Psoas muscle (tissue), 8 donors: ENCODE results near the gene PDK1. TPM values are rescaled to one million over a fixed set of nuclear protein-coding genes. Genes with fewer than 3 reads are reported as not detected.
"Not testable (repeated sequence)": the region's sequence is repeated elsewhere in the genome, so short reads cannot be mapped to it uniquely, and the experiment has no call there.

Source experiments
- ATAC-seq, 4 donors: fragments of 200-7000 bp; cut with Tn5 transposase; one replicate each; pipeline ENCODE4 v1.9.1; 2020; ENCODE audit warnings: moderate library complexity in 3 of 4, mild to moderate bottlenecking in 2 of 4
- DNase-seq, 2 donors: peaks; one replicate each; pipeline ENCODE4 v3.0.0-alpha.2; 2020
- H3K27ac ChIP-seq: fragments of 200-600 bp; one replicate; pipeline ENCODE4 v1.8.0; 2022
- H3K27me3 ChIP-seq, 3 donors: fragments of 200-600 bp in 1 of 3; one replicate each; pipeline versions ENCODE4 v1.6.1 to v1.8.0; 2013 to 2022; ENCODE audit warnings: low read length in 2 of 3, mild to moderate bottlenecking in 2 of 3, moderate library complexity in 1 of 3; ENCODE audit not compliant: insufficient read depth in 3 of 3
- H3K36me3 ChIP-seq, 2 donors: fragments of 200-600 bp in 1 of 2; one replicate each; pipeline versions ENCODE4 v1.6.1 to v1.8.0; 2013 to 2022; ENCODE audit warnings: low read depth in 1 of 2, mild to moderate bottlenecking in 1 of 2, moderate library complexity in 1 of 2; ENCODE audit not compliant: insufficient read depth in 1 of 2
- H3K4me1 ChIP-seq: fragments of 200-600 bp; one replicate; pipeline ENCODE4 v1.8.0; 2022
- H3K4me3 ChIP-seq: fragments of 200-600 bp; one replicate; pipeline ENCODE4 v1.8.0; 2022; ENCODE audit warnings: mild to moderate bottlenecking
- H3K9me3 ChIP-seq: fragments of 200-600 bp; one replicate; pipeline ENCODE4 v1.8.0; 2022
- WGBS, 3 donors: extraction: QIAGEN DNeasy Blood & Tissue Kit; methylation state at CpG; one replicate each; pipeline versions ENCODE4 v1.1.6 to v1.1.7; 2013; 5-methylcytosine and 5-hydroxymethylcytosine counted together
- intact Hi-C, 2 donors: fragments of 100-400 bp; cut with DNase I; formaldehyde crosslinking; loops; one replicate each; pipeline versions ENCODE4 v1.11.0 to v1.14.2; 2022
- polyA plus RNA-seq, 3 donors: library from polyadenylated mRNA; stranded (reverse); fragments of 200-250 nt; gene quantifications; one replicate each; pipeline ENCODE4 v1.2.3, GENCODE V29; 2013
- total RNA-seq, 4 donors: library from RNA; stranded (reverse); fragmentation: NEBNext Ultra II Directional in 2 of 4; extraction: Animal tissue kit (Norgen Biotek cat#: 25700) in 2 of 4; gene quantifications; one replicate each; pipeline versions ENCODE4 v1.2.1 to v1.2.4, GENCODE V29; 2021 to 2023
- TF ChIP-seq, protein P1 (sequence below): fragments of 200-600 bp; IDR thresholded peaks from one replicate; pipeline ENCODE4 v1.8.0; 2022; ENCODE audit warnings: antibody characterized with exemption
- donor health status: healthy with polysubstance abuse.
- donor health status: DM: no; HTN: no; CAD: no; lungs with moderate emphysema.
- donor health status: Bipolar disorder and iron deficiency.
- donor health status: healthy.
- donor health status: DM: yes; HTN: yes; CAD: no.
- donor health status: DM: no; HTN: no; CAD: no.
- donor health status: DM: no; HTN: no; CAD: no.
- donor health status: DM: yes; HTN: yes; CAD: no.

The PDK1 gene
- total and polyA plus RNA-seq, 7 donors: 3.3 to 20.4 (median 9.8) TPM

DNA sequence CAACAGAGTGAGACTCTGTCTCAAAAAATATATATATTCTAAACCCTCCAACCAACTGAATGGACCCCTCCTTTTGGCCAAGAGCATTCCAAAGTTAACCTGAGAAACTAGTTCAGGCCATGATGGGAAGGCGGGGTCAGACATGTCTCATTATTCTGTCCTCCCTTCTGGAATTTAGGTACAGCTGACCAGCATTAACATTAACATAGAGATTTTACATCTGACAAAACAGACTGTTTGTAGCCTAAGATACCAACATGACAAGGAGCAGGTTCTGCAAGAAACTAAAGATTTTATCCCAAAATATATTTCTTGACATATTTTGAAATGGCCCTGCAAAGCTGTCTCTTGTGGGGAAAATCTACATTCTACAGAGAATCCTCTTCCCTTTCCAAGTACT lies 6.8 kb upstream of the PDK1 start:
- intact Hi-C loops: no loop called here
- H3K9me3 ChIP-seq: no peaks in the 10 kb centered on the region
- TF ChIP-seq, protein P1, sequence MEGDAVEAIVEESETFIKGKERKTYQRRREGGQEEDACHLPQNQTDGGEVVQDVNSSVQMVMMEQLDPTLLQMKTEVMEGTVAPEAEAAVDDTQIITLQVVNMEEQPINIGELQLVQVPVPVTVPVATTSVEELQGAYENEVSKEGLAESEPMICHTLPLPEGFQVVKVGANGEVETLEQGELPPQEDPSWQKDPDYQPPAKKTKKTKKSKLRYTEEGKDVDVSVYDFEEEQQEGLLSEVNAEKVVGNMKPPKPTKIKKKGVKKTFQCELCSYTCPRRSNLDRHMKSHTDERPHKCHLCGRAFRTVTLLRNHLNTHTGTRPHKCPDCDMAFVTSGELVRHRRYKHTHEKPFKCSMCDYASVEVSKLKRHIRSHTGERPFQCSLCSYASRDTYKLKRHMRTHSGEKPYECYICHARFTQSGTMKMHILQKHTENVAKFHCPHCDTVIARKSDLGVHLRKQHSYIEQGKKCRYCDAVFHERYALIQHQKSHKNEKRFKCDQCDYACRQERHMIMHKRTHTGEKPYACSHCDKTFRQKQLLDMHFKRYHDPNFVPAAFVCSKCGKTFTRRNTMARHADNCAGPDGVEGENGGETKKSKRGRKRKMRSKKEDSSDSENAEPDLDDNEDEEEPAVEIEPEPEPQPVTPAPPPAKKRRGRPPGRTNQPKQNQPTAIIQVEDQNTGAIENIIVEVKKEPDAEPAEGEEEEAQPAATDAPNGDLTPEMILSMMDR: no peak
- H3K27me3 ChIP-seq: no peaks in the 10 kb centered on the region
- WGBS, 3 donors: 95 to 100% (median 97%) methylated on average over 1 of the region's 1 CpG
- H3K4me3 ChIP-seq: no peak overlapping the region
- H3K4me1 ChIP-seq: no peaks in the 10 kb centered on the region
- no peaks in the 10 kb centered on the region for H3K36me3 ChIP-seq
- H3K27ac ChIP-seq: no peak overlapping the region
- no peak for DNase-seq
- ATAC-seq: no peak

- H3K27me3 ChIP-seq, H3K27ac ChIP-seq, H3K36me3 ChIP-seq, DNase-seq, H3K9me3 ChIP-seq, H3K4me1 ChIP-seq, intact Hi-C loops, ATAC-seq, H3K4me3 ChIP-seq: not testable (repeated sequence)
- 53 to 73% (median 59%) methylated on average over 1 of the region's 1 CpG for WGBS, 3 donors
These were observed 6.1 kb upstream of the PDK1 start for GRCh38 chr2:172549802-172550201.

- Histone ChIP-seq H3K4me1 (no peaks in the 10 kb centered on the region), H3K4me3 (no peak overlapping the region), H3K36me3 (no peaks in the 10 kb centered on the region), H3K27me3 (no peaks in the 10 kb centered on the region), H3K27ac (no peak overlapping the region), H3K9me3 (no peaks in the 10 kb centered on the region)
- ATAC-seq (no peak), DNase-seq (no peak)
- TF ChIP-seq, protein P1: no peak
- intact Hi-C loops: no loop called here
These were observed 5.5 kb upstream of the PDK1 start for GRCh38 chr2:172550419-172550818.

- no peaks in the 10 kb centered on the region for H3K9me3 ChIP-seq
- H3K4me1 ChIP-seq: no peaks in the 10 kb centered on the region
- H3K27ac ChIP-seq: no peak overlapping the region
- no peak for DNase-seq
- H3K36me3 ChIP-seq: no peaks in the 10 kb centered on the region
- intact Hi-C loops: no loop called here
- TF ChIP-seq, protein P1: no peak
- H3K27me3 ChIP-seq: no peaks in the 10 kb centered on the region
- ATAC-seq: no peak
- no peak overlapping the region for H3K4me3 ChIP-seq
These were observed 4.6 kb upstream of the PDK1 start for GRCh38 chr2:172551271-172551670.

- Histone ChIP-seq H3K27ac (no peak overlapping the region), H3K36me3 (no peaks in the 10 kb centered on the region), H3K4me3 (no peak overlapping the region), H3K27me3 (no peaks in the 10 kb centered on the region), H3K4me1 (peaks cover 7% of the 10 kb centered on the region), H3K9me3 (no peaks in the 10 kb centered on the region)
- TF ChIP-seq, protein P1: no peak
- ATAC-seq (no peak), DNase-seq (no peak)
- intact Hi-C loops: no loop called here
- WGBS, 3 donors: 80 to 94% (median 84%) methylated on average over 4 of the region's 4 CpGs
These were observed 3.2 kb upstream of the PDK1 start for GRCh38 chr2:172552547-172553291.
